Measurements from ENCODE around the gene TAS1R3.

The TAS1R3 gene

GRCh38 chr1:1295154-1295923, 35.7 kb upstream of the TAS1R3 start:
- no peak for DNase-seq

GRCh38 chr1:1296070-1297061, 34.7 kb upstream of the TAS1R3 start:
- DNase-seq, result no peak

- no peak for DNase-seq
Measured at GRCh38 chr1:1297802-1298424, 33.2 kb upstream of the TAS1R3 start.

- DNase-seq, result peak in 2 of 3 experiments; percentile 40 to 51
Measured at GRCh38 chr1:1298861-1299685, 32.0 kb upstream of the TAS1R3 start.

- DNase-seq, result peak in 1 of 3 experiments; percentile 20
Measured at GRCh38 chr1:1299686-1300351, 31.3 kb upstream of the TAS1R3 start.

GRCh38 chr1:1300352-1300739, 30.7 kb upstream of the TAS1R3 start:
- no peak for DNase-seq

GRCh38 chr1:1302006-1302430, 29.1 kb upstream of the TAS1R3 start:
- DNase-seq, result no peak

GRCh38 chr1:1302951-1303509, 28.1 kb upstream of the TAS1R3 start:
- no peak for DNase-seq

GRCh38 chr1:1303736-1304135, 27.3 kb upstream of the TAS1R3 start:
- no peak for DNase-seq

GRCh38 chr1:1304331-1305299, 26.5 kb upstream of the TAS1R3 start:
- DNase-seq, result peak; percentile 62 to 80 (median 65)

- peak in 1 of 3 experiments; percentile 9 for DNase-seq
Measured at GRCh38 chr1:1305300-1306069, 25.6 kb upstream of the TAS1R3 start.

- DNase-seq, result no peak
Measured at GRCh38 chr1:1306070-1306660, 24.9 kb upstream of the TAS1R3 start.

- DNase-seq, result no peak
Measured at GRCh38 chr1:1306661-1307260, 24.3 kb upstream of the TAS1R3 start.

- peak in 2 of 3 experiments; percentile 61 to 62 for DNase-seq
Measured at GRCh38 chr1:1307261-1307922, 23.7 kb upstream of the TAS1R3 start.

- peak; percentile 93 to 96 (median 94) for DNase-seq
Measured at GRCh38 chr1:1307923-1308755, 22.9 kb upstream of the TAS1R3 start, which contains the start of the genes ACAP3 and PUSL1. TSS of gene ACAP3 (minus strand) at chr1:1307930. CDS start at chr1:1307815, 115 bp downstream. TSS of gene PUSL1 (plus strand) at chr1:1308597. CDS start at chr1:1308644, 47 bp downstream.

- DNase-seq, result peak in 1 of 3 experiments; percentile 64
Measured at GRCh38 chr1:1308756-1309250, 22.3 kb upstream of the TAS1R3 start.
